Testis (tissue), 2 donors: Measurements from ENCODE around the gene ZNRF3.

Experiments
- CTCF ChIP-seq, 3 experiments: fragments of 450-650 bp in 2 of 3; fragments of 200-600 bp in 1 of 3; sonication (generic) in 1 of 3; IDR thresholded peaks; one replicate each; pipeline ENCODE4 v1.5.1; 2016 to 2019; ENCODE audit warnings: antibody characterized with exemption in 3 of 3, mild to moderate bottlenecking in 2 of 3, moderate library complexity in 1 of 3
- POLR2A ChIP-seq: fragments of 450-650 bp; IDR thresholded peaks from one replicate; pipeline ENCODE4 v1.6.1; 2017; ENCODE audit warnings: antibody characterized with exemption, mild to moderate bottlenecking, moderate library complexity

GRCh38 chr22:29080106-29080975, 197.0 kb downstream of the ZNRF3 start:
- TF ChIP-seq POLR2A (no peak), CTCF (IDR thresholded peaks at IDR 0.05) (no peak)
